Memory B cell (primary cell): ENCODE data around the gene IFITM10.
A peak's percentile ranks its signal among the peaks of the same experiment; 100 is the strongest.

Experiments used
- ATAC-seq: fragments of 150-1000 bp; cut with Tn5 transposase; 2 replicates; pipeline ENCODE4 v1.10.0; 2021; ENCODE audit warnings: low read depth, mild to moderate bottlenecking, moderate library complexity
- DNase-seq, 2 donors: peaks; one replicate each; pipeline ENCODE4 v3.0.0; 2022; ENCODE audit warnings: low spot score in 2 of 2
- H3K27ac Mint-ChIP-seq: one replicate; pipeline ENCODE4 v1.8.0; 2022; ENCODE audit warnings: mild to moderate bottlenecking, moderate library complexity, mixed read lengths
- H3K27me3 Mint-ChIP-seq: one replicate; pipeline ENCODE4 v1.8.0; 2022; ENCODE audit warnings: mixed read lengths
- H3K36me3 Mint-ChIP-seq: one replicate; pipeline ENCODE4 v1.8.0; 2022; ENCODE audit warnings: mild to moderate bottlenecking, mixed read lengths
- H3K4me1 Mint-ChIP-seq: one replicate; pipeline ENCODE4 v1.8.0; 2022; ENCODE audit warnings: mixed read lengths
- H3K4me3 Mint-ChIP-seq: one replicate; pipeline ENCODE4 v1.8.0; 2022; ENCODE audit warnings: mild to moderate bottlenecking, moderate library complexity, mixed read lengths
- H3K9me3 Mint-ChIP-seq: one replicate; pipeline ENCODE4 v1.8.0; 2022; ENCODE audit warnings: mixed read lengths

Gene IFITM10

GRCh38 chr11:1781593-1781975 lies 31.2 kb upstream of the IFITM10 start:
- H3K27me3 Mint-ChIP-seq = peaks cover 7% of the 10 kb centered on the region
- no peak overlapping the region for H3K27ac Mint-ChIP-seq

GRCh38 chr11:1780700-1781592 lies 30.6 kb upstream of the IFITM10 start:
- Mint-ChIP-seq H3K27me3 (peaks cover 7% of the 10 kb centered on the region), H3K4me3 (no peak overlapping the region)

More at GRCh38 chr11:1781593-1781975, 31.2 kb upstream of the IFITM10 start:
- H3K4me3 Mint-ChIP-seq = no peak overlapping the region
- no peak for DNase-seq
- H3K4me1 Mint-ChIP-seq = peaks cover 26% of the 10 kb centered on the region
- no peaks in the 10 kb centered on the region for H3K36me3 Mint-ChIP-seq
- H3K9me3 Mint-ChIP-seq = no peaks in the 10 kb centered on the region
- ATAC-seq = no peak

DNA sequence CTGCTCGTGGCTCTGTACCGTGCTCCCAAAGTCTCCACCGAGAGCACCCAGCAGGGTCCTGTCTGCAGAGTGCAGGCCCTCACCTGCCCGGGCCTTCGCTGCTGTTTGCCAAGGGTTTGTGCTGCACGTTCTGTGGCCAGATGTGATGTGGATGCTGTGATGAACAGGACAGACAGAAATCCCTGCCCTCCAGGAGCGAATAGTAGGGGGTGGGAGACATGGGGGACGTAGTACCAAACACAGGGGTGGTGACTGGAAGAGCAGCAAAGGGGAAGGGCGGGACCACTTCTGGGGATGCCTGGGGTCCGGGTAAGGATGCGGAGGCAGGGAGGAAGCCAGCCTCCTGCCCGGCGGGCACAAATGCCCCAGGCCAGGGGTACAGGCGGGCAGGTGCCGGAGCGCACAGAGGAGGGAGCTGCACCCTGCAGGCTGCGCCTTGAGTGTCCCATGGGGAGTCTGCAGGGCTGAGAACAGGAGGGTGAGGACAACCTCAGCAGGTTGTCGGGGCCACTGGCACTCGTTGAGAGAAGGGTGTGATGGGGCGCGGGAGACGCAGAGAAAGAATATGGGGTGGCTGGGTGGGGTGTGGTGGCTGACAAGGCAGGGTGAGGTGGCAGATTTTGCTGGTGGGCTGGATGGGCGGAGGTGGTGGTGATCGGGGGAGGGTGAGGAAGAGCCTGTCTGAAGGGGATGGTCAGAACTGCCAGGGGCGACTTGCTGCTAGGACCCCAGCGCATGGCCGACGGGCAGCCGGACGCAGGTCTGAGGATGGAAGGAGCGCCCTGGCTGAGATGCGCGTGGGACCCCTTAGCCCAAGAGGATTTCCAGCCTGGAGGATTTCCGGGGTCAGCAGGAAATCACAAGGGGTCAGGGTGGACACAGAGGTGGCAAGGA lies 29.7 kb upstream of the IFITM10 start:
- DNase-seq = no peak
- ATAC-seq = no peak
- H3K9me3 Mint-ChIP-seq = peaks cover under 1% of the 10 kb centered on the region
- peaks cover 26% of the 10 kb centered on the region for H3K4me1 Mint-ChIP-seq
- H3K4me3 Mint-ChIP-seq = no peak overlapping the region
- peaks cover 8% of the 10 kb centered on the region for H3K27me3 Mint-ChIP-seq
- no peak overlapping the region for H3K27ac Mint-ChIP-seq
- H3K36me3 Mint-ChIP-seq = peaks cover under 1% of the 10 kb centered on the region

More at GRCh38 chr11:1780700-1781592, 30.6 kb upstream of the IFITM10 start:
- Mint-ChIP-seq H3K4me1 (peaks cover 26% of the 10 kb centered on the region), H3K27ac (no peak overlapping the region), H3K36me3 (no peaks in the 10 kb centered on the region), H3K9me3 (no peaks in the 10 kb centered on the region)
- ATAC-seq (peak; percentile 53), DNase-seq (no peak)

DNA sequence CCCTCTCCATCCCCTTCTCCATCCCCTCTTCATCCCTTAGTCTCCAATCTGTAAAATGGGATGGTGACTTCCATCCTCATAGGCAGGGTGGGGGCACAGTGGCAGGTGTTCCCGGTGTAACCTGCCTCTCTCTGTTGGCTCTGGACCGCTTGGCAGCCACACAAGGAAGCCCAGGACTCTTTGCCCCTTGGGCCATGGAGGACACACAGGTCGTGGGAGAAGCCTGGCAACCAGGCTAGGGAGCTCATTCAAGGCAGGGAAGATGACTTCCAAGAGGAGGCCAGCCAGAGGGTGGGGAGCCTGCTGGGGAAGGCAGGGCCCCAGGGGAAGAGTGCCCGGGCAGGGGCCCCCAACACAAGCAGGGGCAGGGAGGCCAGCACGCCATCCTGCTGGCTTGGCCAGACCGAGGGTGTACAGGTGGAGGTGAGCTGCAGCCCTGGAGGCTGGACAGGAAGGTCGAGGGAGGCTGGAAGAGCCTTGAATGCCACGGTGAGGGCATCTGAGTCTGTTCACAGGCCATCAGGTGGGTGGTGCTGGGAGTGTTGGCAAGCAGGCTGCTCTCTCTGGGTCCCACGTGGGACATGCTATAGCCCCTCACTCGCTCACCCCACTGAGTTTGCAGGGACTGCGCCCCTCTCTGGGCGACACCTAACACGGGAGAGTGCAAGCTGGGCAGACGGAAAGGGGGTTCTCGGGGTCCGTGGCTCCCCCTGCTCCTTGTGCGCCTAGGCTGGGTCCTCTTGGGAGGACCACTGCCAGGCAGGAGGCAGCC lies 28.8 kb upstream of the IFITM10 start:
- H3K4me3 Mint-ChIP-seq = no peak overlapping the region
- H3K27me3 Mint-ChIP-seq = peaks cover 14% of the 10 kb centered on the region
- H3K27ac Mint-ChIP-seq = no peak overlapping the region
- peaks cover 26% of the 10 kb centered on the region for H3K4me1 Mint-ChIP-seq
- peaks cover 2% of the 10 kb centered on the region for H3K36me3 Mint-ChIP-seq
- ATAC-seq (no peak), DNase-seq (no peak)
- peaks cover 1% of the 10 kb centered on the region for H3K9me3 Mint-ChIP-seq

- ATAC-seq (no peak), DNase-seq (no peak)
- H3K27ac Mint-ChIP-seq = no peak overlapping the region
- peaks cover 2% of the 10 kb centered on the region for H3K36me3 Mint-ChIP-seq
- peaks cover 1% of the 10 kb centered on the region for H3K9me3 Mint-ChIP-seq
- peaks cover 19% of the 10 kb centered on the region for H3K27me3 Mint-ChIP-seq
- H3K4me3 Mint-ChIP-seq = no peak overlapping the region
- H3K4me1 Mint-ChIP-seq = peaks cover 26% of the 10 kb centered on the region
Observed at GRCh38 chr11:1778141-1778911, 27.9 kb upstream of the IFITM10 start.

DNA sequence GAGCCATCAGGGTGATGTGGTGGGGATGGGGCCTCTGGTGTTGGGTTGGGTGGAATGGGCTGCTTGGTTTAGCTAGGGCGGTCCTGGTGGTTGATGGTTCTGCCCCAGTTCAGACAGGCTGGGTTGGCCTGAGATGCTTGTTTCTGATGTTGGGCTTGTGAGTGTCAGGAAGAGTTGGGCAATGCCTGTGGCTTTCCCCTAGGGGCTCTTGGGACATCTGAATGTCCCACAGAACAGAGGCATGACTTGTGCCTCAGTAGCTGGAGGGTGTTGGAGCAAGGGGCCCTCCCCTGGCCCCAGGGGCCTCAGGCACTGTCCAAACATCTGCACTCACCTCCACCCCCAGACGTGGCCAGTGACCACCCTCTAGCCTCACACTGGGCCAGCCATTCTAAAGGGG lies 27.3 kb upstream of the IFITM10 start:
- peaks cover 2% of the 10 kb centered on the region for H3K36me3 Mint-ChIP-seq
- no peak overlapping the region for H3K4me3 Mint-ChIP-seq
- no peak overlapping the region for H3K27ac Mint-ChIP-seq
- peaks cover 26% of the 10 kb centered on the region for H3K4me1 Mint-ChIP-seq
- H3K9me3 Mint-ChIP-seq = peaks cover 1% of the 10 kb centered on the region
- H3K27me3 Mint-ChIP-seq = peaks cover 20% of the 10 kb centered on the region
- DNase-seq (no peak), ATAC-seq (no peak)

- H3K27ac Mint-ChIP-seq = no peak overlapping the region
- ATAC-seq (no peak), DNase-seq (no peak)
- no peak overlapping the region for H3K4me3 Mint-ChIP-seq
- H3K4me1 Mint-ChIP-seq = peaks cover 24% of the 10 kb centered on the region
- H3K9me3 Mint-ChIP-seq = peaks cover 1% of the 10 kb centered on the region
- peaks cover 25% of the 10 kb centered on the region for H3K27me3 Mint-ChIP-seq
- H3K36me3 Mint-ChIP-seq = peaks cover 2% of the 10 kb centered on the region
Observed at GRCh38 chr11:1776944-1777715, 26.7 kb upstream of the IFITM10 start.

- H3K36me3 Mint-ChIP-seq = peaks cover 2% of the 10 kb centered on the region
- H3K4me1 Mint-ChIP-seq = peaks cover 22% of the 10 kb centered on the region
- no peak overlapping the region for H3K4me3 Mint-ChIP-seq
- DNase-seq = no peak
- peaks cover 27% of the 10 kb centered on the region for H3K27me3 Mint-ChIP-seq
- no peak for ATAC-seq
- no peak overlapping the region for H3K27ac Mint-ChIP-seq
- H3K9me3 Mint-ChIP-seq = peaks cover 1% of the 10 kb centered on the region
Observed at GRCh38 chr11:1776331-1776851, 26.0 kb upstream of the IFITM10 start.

DNA sequence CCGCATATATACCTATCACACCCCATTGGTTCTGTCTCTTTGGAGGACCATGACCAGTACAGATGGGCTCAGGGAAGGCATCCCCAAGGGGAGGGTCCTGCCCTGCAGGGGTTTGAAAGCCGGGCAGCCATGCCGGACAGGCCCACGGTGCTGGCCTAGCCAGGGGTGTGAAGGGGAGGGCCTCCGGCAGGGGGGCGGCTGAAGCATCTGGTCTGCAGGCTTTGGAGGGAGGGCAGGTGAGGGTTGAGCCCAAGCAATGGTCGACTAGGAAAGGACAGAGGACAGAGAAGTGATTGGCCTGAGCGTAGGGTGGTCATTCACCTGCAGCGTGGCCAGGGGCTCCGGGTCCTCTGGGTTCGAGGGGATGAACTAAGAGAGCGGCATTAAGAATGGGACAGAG lies 24.5 kb upstream of the IFITM10 start:
- H3K4me3 Mint-ChIP-seq = no peak overlapping the region
- H3K27me3 Mint-ChIP-seq = peaks cover 32% of the 10 kb centered on the region
- H3K4me1 Mint-ChIP-seq = peaks cover 7% of the 10 kb centered on the region
- ATAC-seq (no peak), DNase-seq (no peak)
- no peak overlapping the region for H3K27ac Mint-ChIP-seq
- H3K36me3 Mint-ChIP-seq = peaks cover 2% of the 10 kb centered on the region
- peaks cover 1% of the 10 kb centered on the region for H3K9me3 Mint-ChIP-seq

DNA sequence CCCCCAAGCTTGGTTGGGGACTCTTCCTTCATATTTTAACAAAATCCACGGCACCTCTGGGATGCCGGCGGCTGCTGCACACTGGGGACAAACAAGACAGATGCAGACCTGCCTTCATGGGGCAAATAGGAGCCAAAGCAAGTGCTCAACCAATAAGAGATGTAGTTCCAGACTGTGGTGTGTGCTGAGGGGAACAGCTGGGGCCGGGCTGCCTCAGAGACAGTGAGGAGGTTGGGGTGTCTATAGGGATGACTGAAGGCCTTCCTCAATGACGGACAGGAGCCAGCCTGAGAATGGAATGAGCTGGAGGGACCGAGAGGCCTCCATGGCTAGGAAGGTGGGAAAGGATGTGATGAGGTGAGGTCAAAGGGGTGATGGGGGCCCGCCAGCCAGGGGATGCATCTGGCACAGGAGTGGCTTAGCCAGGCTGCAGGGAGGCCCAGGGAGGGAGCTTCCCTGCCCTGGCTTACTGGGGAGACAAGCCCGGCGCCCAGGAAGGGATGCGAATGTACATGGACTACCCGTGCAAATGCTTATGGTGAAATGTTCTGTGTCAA lies 23.7 kb upstream of the IFITM10 start:
- H3K4me1 Mint-ChIP-seq = peaks cover 5% of the 10 kb centered on the region
- H3K9me3 Mint-ChIP-seq = peaks cover 1% of the 10 kb centered on the region
- H3K4me3 Mint-ChIP-seq = no peak overlapping the region
- DNase-seq (no peak), ATAC-seq (no peak)
- peaks cover 32% of the 10 kb centered on the region for H3K27me3 Mint-ChIP-seq
- H3K27ac Mint-ChIP-seq = no peak overlapping the region
- H3K36me3 Mint-ChIP-seq = peaks cover 2% of the 10 kb centered on the region

GRCh38 chr11:1773131-1773993 lies 23.0 kb upstream of the IFITM10 start:
- Mint-ChIP-seq H3K4me3 (no peak overlapping the region), H3K27me3 (peaks cover 32% of the 10 kb centered on the region), H3K27ac (no peak overlapping the region), H3K9me3 (peaks cover 1% of the 10 kb centered on the region), H3K36me3 (peaks cover 2% of the 10 kb centered on the region), H3K4me1 (peaks cover 5% of the 10 kb centered on the region)
- no peak for ATAC-seq
- no peak for DNase-seq
